ENCODE measurements around the gene PSMC1. TPM values are rescaled to one million over a fixed set of nuclear protein-coding genes. Genes with fewer than 3 reads are reported as not detected.
"Not testable (repeated sequence)": the region's sequence is repeated elsewhere in the genome, so short reads cannot be mapped to it uniquely, and the experiment has no call there.

PSMC1 gene
- total and polyA plus RNA-seq, 2 experiments from 2014 or later = 112 to 139 TPM

DNA sequence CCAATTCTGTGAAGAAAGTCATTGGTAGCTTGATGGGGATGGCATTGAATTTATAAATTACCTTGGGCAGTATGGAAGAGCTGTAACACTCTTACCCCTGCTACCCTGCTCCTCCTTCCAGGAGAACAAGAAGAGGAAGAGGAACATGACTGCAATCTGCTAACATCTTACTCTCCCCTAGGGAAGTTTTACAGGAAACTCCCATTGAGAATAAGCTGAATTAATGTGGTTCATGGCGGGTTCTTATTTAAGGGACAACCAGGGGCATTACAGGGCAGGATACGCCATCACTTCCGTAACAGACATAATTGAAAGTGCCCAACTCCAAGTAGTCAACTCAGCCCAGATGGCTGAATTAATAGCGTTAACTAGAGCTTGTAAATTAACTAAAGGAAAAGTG, 9.4 kb upstream of the PSMC1 start:
- DNase-seq (ENCODE audit: low spot score) (no peak), ATAC-seq (no peak)
- H3K27ac ChIP-seq (ENCODE audit: low read depth) = no peak overlapping the region
- H3K4me3 Mint-ChIP-seq = no peak overlapping the region
- H3K27ac Mint-ChIP-seq = no peak overlapping the region
- no peak overlapping the region for H2AFZ ChIP-seq
- H3K27me3 ChIP-seq (ENCODE audit: insufficient read depth) = no peaks in the 10 kb centered on the region
- no peaks in the 10 kb centered on the region for H4K20me1 ChIP-seq (replicated peaks; ENCODE audit: insufficient read depth)
- TF ChIP-seq CREB1 (CRISPR knock-in tag; IDR thresholded peaks at IDR 0.05; ENCODE audit: low read depth) (no peak), EZH2 (IDR thresholded peaks at IDR 0.05; ENCODE audit: low read depth, unreplicated experiment) (no peak), REST (IDR thresholded peaks at IDR 0.05; ENCODE audit: unreplicated experiment) (no peak), NANOG (IDR thresholded peaks at IDR 0.05; ENCODE audit: borderline replicate concordance) (no peak), ETS1 (IDR thresholded peaks at IDR 0.05) (no peak)
- no peak overlapping the region for H3K4me3 ChIP-seq
- no peaks in the 10 kb centered on the region for H3K4me1 ChIP-seq (ENCODE audit: insufficient read depth)
- no peaks in the 10 kb centered on the region for H3K9me2 ChIP-seq (ENCODE audit: insufficient read depth)
- H3K4me1 Mint-ChIP-seq = no peaks in the 10 kb centered on the region
- peaks cover 11% of the 10 kb centered on the region; the same call in 2 of the 3 replicates for H3K9me3 Mint-ChIP-seq
- H3K4me2 ChIP-seq = no peak overlapping the region
- no peaks in the 10 kb centered on the region for H3F3A ChIP-seq (replicated peaks; ENCODE audit: low read depth)
- H3K36me3 ChIP-seq (ENCODE audit: insufficient read depth) = no peaks in the 10 kb centered on the region
- no peaks in the 10 kb centered on the region for H3K79me2 ChIP-seq (replicated peaks; ENCODE audit: insufficient read depth)
- peaks cover 7% of the 10 kb centered on the region for H3K27me3 Mint-ChIP-seq (ENCODE audit: insufficient read depth, low read depth, poor library complexity)
- H3K36me3 Mint-ChIP-seq (ENCODE audit: low read depth) = no peaks in the 10 kb centered on the region; the same call in 2 of the 3 replicates

DNA sequence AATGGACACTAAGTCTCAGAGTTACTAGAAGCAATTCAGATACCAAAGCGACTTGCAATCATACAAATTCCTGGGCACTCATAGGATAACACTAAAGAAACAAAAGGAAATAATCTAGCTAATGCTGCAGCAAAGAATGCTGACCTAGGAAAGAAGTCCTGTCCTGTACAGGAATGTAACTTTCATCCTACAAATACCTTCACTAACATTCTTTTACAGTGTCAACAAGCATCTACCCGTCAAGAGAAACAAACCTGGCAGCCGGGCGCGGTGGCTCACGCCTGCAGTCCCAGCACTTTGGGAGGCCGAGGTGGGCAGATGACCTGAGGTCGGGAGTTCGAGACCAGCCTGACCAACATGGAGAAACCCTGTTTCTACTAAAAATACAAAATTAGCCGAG, 8.9 kb upstream of the PSMC1 start:
- ATAC-seq; H3K4me3 Mint-ChIP-seq; H2AFZ ChIP-seq; H4K20me1 ChIP-seq (replicated peaks; ENCODE audit: insufficient read depth); H3K36me3 Mint-ChIP-seq (ENCODE audit: low read depth); H3K9me2 ChIP-seq (ENCODE audit: insufficient read depth); H3K36me3 ChIP-seq (ENCODE audit: insufficient read depth); H3F3A ChIP-seq (replicated peaks; ENCODE audit: low read depth); H3K4me1 Mint-ChIP-seq; H3K27me3 ChIP-seq (ENCODE audit: insufficient read depth); DNase-seq (ENCODE audit: low spot score); H3K4me2 ChIP-seq; H3K27ac ChIP-seq (ENCODE audit: low read depth); H3K4me1 ChIP-seq (ENCODE audit: insufficient read depth); H3K4me3 ChIP-seq; H3K27ac Mint-ChIP-seq; H3K9me3 Mint-ChIP-seq; H3K79me2 ChIP-seq (replicated peaks; ENCODE audit: insufficient read depth); H3K27me3 Mint-ChIP-seq (ENCODE audit: insufficient read depth, low read depth, poor library complexity): not testable (repeated sequence)

- no peak overlapping the region for H3K27ac Mint-ChIP-seq
- Histone ChIP-seq H3K79me2 (replicated peaks; ENCODE audit: insufficient read depth) (no peaks in the 10 kb centered on the region), H3K4me2 (no peak overlapping the region), H2AFZ (no peak overlapping the region), H3K27ac (ENCODE audit: low read depth) (no peak overlapping the region), H3K36me3 (ENCODE audit: insufficient read depth) (no peaks in the 10 kb centered on the region), H3F3A (replicated peaks; ENCODE audit: low read depth) (no peaks in the 10 kb centered on the region), H3K4me3 (no peak overlapping the region), H3K27me3 (ENCODE audit: insufficient read depth) (no peaks in the 10 kb centered on the region; the same call in 1 of the 2 replicates), H3K9me2 (ENCODE audit: insufficient read depth) (no peaks in the 10 kb centered on the region), H4K20me1 (replicated peaks; ENCODE audit: insufficient read depth) (no peaks in the 10 kb centered on the region), H3K4me1 (ENCODE audit: insufficient read depth) (no peaks in the 10 kb centered on the region)
- H3K4me1 Mint-ChIP-seq = no peaks in the 10 kb centered on the region
- peaks cover 6% of the 10 kb centered on the region; the same call in 2 of the 3 replicates for H3K9me3 Mint-ChIP-seq
- no peaks in the 10 kb centered on the region; the same call in 2 of the 3 replicates for H3K36me3 Mint-ChIP-seq (ENCODE audit: low read depth)
- peaks cover 5% of the 10 kb centered on the region for H3K27me3 Mint-ChIP-seq (ENCODE audit: insufficient read depth, low read depth, poor library complexity)
- ATAC-seq (no peak), DNase-seq (ENCODE audit: low spot score) (no peak)
- H3K4me3 Mint-ChIP-seq = no peak overlapping the region
- TF ChIP-seq CREB1 (CRISPR knock-in tag; IDR thresholded peaks at IDR 0.05; ENCODE audit: low read depth) (no peak), ZNF331 (CRISPR knock-in tag; IDR thresholded peaks at IDR 0.05; ENCODE audit: low read depth) (no peak), EZH2phosphoT487 (IDR thresholded peaks at IDR 0.05; ENCODE audit: unreplicated experiment) (no peak), NANOG (IDR thresholded peaks at IDR 0.05; ENCODE audit: borderline replicate concordance) (no peak), ETS1 (IDR thresholded peaks at IDR 0.05) (no peak), STAT1 (IDR thresholded peaks at IDR 0.05; ENCODE audit: unreplicated experiment) (no peak), ZNF114 (CRISPR knock-in tag; IDR thresholded peaks at IDR 0.05) (no peak)
These were observed 7.8 kb upstream of the PSMC1 start for GRCh38 chr14:90248594-90248993.

Data from GM23338 (cell line).